ENCODE data around the gene GREM1. TPM values are rescaled to one million over a fixed set of nuclear protein-coding genes. Genes with fewer than 3 reads are reported as not detected.

GREM1 gene
- total and polyA plus RNA-seq, 2 donors (not counting 3 experiments of a cell fraction or from before 2014, with no cell fraction given) = not detected

DNA sequence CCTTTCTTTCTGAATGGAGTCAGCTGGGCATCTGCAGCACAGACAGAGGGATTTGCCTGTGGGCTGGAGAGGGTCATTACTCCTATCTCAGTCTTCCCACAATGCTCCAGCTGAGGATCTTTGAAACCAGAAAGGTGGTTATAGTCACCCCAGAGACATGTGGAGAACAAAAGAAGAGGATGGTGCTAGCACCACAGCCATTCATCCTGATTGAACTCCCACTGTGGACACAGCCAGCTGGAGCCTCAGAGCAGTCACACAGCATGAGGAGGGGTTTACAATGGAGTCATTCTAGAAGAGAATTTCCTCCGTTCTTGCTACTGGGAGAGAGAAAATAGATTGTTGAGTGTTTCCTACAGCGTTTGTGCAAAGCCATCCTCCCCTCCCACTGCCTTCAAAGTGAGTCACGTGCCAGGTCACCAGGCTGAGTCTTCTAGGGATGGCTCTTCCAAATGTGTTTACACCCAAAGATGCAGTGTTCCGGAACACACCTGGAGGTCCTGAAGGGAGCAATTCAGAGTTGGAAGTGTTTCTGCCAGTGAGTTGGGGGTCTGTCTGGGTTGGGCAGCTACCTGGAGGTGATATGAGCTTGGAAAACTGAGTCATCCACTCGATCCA is 18.9 kb upstream of the GREM1 start:
- no peak overlapping the region for H3K4me2 ChIP-seq (ENCODE audit: insufficient read depth, low read length)
- no TSS peak for BruUV-seq (replicated peaks)
- no peaks in the 10 kb centered on the region for H3K9me1 ChIP-seq (replicated peaks; ENCODE audit: control insufficient read depth, extremely low read depth, insufficient read depth, low read length)
- H3K27me3 ChIP-seq (ENCODE audit: control insufficient read depth in 2 of 2, insufficient read depth in 2 of 2, low read length in 2 of 2) = peaks cover 0 to 4% of the 10 kb centered on the region in 2 experiments
- POLR2A ChIA-PET = no interaction called here
- no peaks in the 10 kb centered on the region for H4K20me1 ChIP-seq (replicated peaks; ENCODE audit: control insufficient read depth, extremely low read depth, insufficient read depth, low read length)
- H3K9me3 ChIP-seq (replicated peaks; ENCODE audit: control insufficient read depth, insufficient read depth, low read length) = no peaks in the 10 kb centered on the region
- no peak overlapping the region for H3K9ac ChIP-seq (replicated peaks; ENCODE audit: extremely low read depth, insufficient read depth, low read length)
- H3K27ac ChIP-seq (ENCODE audit: insufficient read depth, low read depth, low read length) = no peak overlapping the region
- dilution Hi-C loops (cut with MboI; ENCODE audit: extremely low pct_ligation_motif_present, low sequenced_read_pairs) (loop anchor here (25.0 kb wide), 1 partner anchor 288 kb away; no protein-coding TSS in a partner anchor), intact Hi-C loops (cut with micrococcal nuclease) (no loop called here)
- no peaks in the 10 kb centered on the region for H3K36me3 ChIP-seq (ENCODE audit: control insufficient read depth in 2 of 2, extremely low read depth in 1 of 2, insufficient read depth in 2 of 2, low read length in 2 of 2)
- H3K4me1 ChIP-seq (ENCODE audit: control insufficient read depth, extremely low read depth, insufficient read depth, low read length) = no peaks in the 10 kb centered on the region
- CTCF ChIA-PET = interaction anchor here (0.6 to 1.2 kb wide), 2 partner anchors 36 to 146 kb away, joined by 3 read pairs; no protein-coding TSS in a partner anchor
- TF ChIP-seq POLR2AphosphoS5 (IDR thresholded peaks at IDR 0.05; ENCODE audit: insufficient read depth, low read depth, low read length) (no peak), JUN (IDR thresholded peaks at IDR 0.05; ENCODE audit: borderline replicate concordance, insufficient read depth, insufficient read length, low read depth) (no peak), FOS (IDR thresholded peaks at IDR 0.05; ENCODE audit: borderline replicate concordance, insufficient read depth, low read length) (no peak), MYC (IDR thresholded peaks at IDR 0.05; ENCODE audit: low read depth, low read length) (no peak)
- FAIRE-seq = no peak
- no peak overlapping the region for H2AFZ ChIP-seq (ENCODE audit: low read depth, low read length)
- no peak for DNase-seq (ENCODE audit: low read depth, low spot score)
- H3K4me3 ChIP-seq (replicated peaks in 1 of 3; ENCODE audit: insufficient read depth in 1 of 3, low read depth in 1 of 3, low read length in 3 of 3) = no peak overlapping the region
- no peaks in the 10 kb centered on the region for H3K79me2 ChIP-seq (ENCODE audit: control insufficient read depth, insufficient read depth, low read length)

DNA sequence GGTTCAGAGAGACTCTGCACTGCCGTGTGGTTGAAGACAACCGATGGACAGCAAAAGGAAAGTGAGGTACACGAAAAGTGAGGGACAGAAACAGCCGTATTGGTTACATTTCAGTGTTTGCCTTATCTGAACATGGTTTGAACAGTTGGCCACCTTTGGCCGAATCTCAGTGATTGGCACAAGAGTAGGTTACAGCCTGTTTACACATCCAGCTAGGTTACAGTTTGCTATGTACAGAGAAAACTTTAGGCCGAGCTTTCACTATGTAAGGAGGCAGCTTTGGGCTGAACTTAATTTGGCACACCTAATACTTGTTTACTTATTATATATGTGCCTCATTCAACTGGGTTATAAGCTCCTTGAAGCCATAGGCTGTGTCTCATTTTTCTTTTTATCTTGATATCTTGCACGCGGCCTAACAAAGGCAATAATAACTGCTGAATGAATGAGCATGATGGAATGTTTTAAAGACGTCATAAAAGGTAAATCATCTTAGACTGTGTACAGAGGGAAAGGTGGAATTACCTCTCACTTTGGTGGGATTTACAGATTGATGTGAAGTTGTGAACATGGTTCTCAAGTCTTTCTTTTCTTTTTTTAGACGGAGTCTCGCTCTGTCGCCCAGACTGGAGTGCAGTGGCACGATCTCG is 17.2 kb upstream of the GREM1 start:
- Histone ChIP-seq H3K4me2 (ENCODE audit: insufficient read depth, low read length) (no peak overlapping the region), H3K79me2 (ENCODE audit: control insufficient read depth, insufficient read depth, low read length) (no peaks in the 10 kb centered on the region), H3K9ac (replicated peaks; ENCODE audit: extremely low read depth, insufficient read depth, low read length) (no peak overlapping the region), H3K9me1 (replicated peaks; ENCODE audit: control insufficient read depth, extremely low read depth, insufficient read depth, low read length) (no peaks in the 10 kb centered on the region), H3K27me3 (ENCODE audit: control insufficient read depth in 2 of 2, insufficient read depth in 2 of 2, low read length in 2 of 2) (peaks cover 0 to 18% of the 10 kb centered on the region in 2 experiments), H3K4me1 (ENCODE audit: control insufficient read depth, extremely low read depth, insufficient read depth, low read length) (no peaks in the 10 kb centered on the region), H3K36me3 (ENCODE audit: control insufficient read depth in 2 of 2, extremely low read depth in 1 of 2, insufficient read depth in 2 of 2, low read length in 2 of 2) (no peaks in the 10 kb centered on the region), H4K20me1 (replicated peaks; ENCODE audit: control insufficient read depth, extremely low read depth, insufficient read depth, low read length) (no peaks in the 10 kb centered on the region), H3K9me3 (replicated peaks; ENCODE audit: control insufficient read depth, insufficient read depth, low read length) (no peaks in the 10 kb centered on the region), H3K27ac (ENCODE audit: insufficient read depth, low read depth, low read length) (no peak overlapping the region), H2AFZ (ENCODE audit: low read depth, low read length) (no peak overlapping the region), H3K4me3 (replicated peaks in 1 of 3; ENCODE audit: insufficient read depth in 1 of 3, low read depth in 1 of 3, low read length in 3 of 3) (no peak overlapping the region)
- DNase-seq (ENCODE audit: low read depth, low spot score) (no peak), FAIRE-seq (no peak)
- dilution Hi-C loops (cut with MboI; ENCODE audit: extremely low pct_ligation_motif_present, low sequenced_read_pairs) = no loop called here
- ChIA-PET CTCF (interaction anchor here (1.1 kb wide), 1 partner anchor 236 kb away, joined by 3 read pairs; no protein-coding TSS in a partner anchor), POLR2A (no interaction called here)
- intact Hi-C loops (cut with micrococcal nuclease) = no loop called here
- BruUV-seq (replicated peaks) = no TSS peak
- TF ChIP-seq, protein P1, sequence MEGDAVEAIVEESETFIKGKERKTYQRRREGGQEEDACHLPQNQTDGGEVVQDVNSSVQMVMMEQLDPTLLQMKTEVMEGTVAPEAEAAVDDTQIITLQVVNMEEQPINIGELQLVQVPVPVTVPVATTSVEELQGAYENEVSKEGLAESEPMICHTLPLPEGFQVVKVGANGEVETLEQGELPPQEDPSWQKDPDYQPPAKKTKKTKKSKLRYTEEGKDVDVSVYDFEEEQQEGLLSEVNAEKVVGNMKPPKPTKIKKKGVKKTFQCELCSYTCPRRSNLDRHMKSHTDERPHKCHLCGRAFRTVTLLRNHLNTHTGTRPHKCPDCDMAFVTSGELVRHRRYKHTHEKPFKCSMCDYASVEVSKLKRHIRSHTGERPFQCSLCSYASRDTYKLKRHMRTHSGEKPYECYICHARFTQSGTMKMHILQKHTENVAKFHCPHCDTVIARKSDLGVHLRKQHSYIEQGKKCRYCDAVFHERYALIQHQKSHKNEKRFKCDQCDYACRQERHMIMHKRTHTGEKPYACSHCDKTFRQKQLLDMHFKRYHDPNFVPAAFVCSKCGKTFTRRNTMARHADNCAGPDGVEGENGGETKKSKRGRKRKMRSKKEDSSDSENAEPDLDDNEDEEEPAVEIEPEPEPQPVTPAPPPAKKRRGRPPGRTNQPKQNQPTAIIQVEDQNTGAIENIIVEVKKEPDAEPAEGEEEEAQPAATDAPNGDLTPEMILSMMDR (IDR thresholded peaks at IDR 0.05; ENCODE audit: extremely low read depth in 1 of 2, insufficient read depth in 1 of 2, low read depth in 1 of 2, low read length in 2 of 2) = no peak
- TF ChIP-seq POLR2AphosphoS5 (IDR thresholded peaks at IDR 0.05; ENCODE audit: insufficient read depth, low read depth, low read length) (no peak), EZH2 (IDR thresholded peaks at IDR 0.05; ENCODE audit: borderline replicate concordance, low read depth, low read length, severe bottlenecking) (no peak), MYC (IDR thresholded peaks at IDR 0.05; ENCODE audit: low read depth, low read length) (no peak), POLR2A (IDR thresholded peaks at IDR 0.05; ENCODE audit: low read depth, low read length) (no peak), GATA2 (IDR thresholded peaks at IDR 0.05; ENCODE audit: insufficient read depth, insufficient read length, low read depth, low read length) (no peak), JUN (IDR thresholded peaks at IDR 0.05; ENCODE audit: borderline replicate concordance, insufficient read depth, insufficient read length, low read depth) (no peak), FOS (IDR thresholded peaks at IDR 0.05; ENCODE audit: borderline replicate concordance, insufficient read depth, low read length) (no peak)
- TF ChIP-seq, protein P2, sequence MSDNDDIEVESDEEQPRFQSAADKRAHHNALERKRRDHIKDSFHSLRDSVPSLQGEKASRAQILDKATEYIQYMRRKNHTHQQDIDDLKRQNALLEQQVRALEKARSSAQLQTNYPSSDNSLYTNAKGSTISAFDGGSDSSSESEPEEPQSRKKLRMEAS (IDR thresholded peaks at IDR 0.05; ENCODE audit: insufficient read depth, insufficient read length) = no peak

Data from endothelial cell of umbilical vein (primary cell).